Endothelial cell of umbilical vein (primary cell): ENCODE measurements around the gene ZBTB7C. TPM values are rescaled to one million over a fixed set of nuclear protein-coding genes. Genes with fewer than 3 reads are reported as not detected.

Experiments
- BruUV-seq: library from RNA; stranded (reverse); fragments of 400-500 nt; replicated peaks from 2 replicates; lab custom pipeline; 2021; lab: Mats Ljungman, UMichigan
- CTCF ChIA-PET: fragments of 300-600, 350-600 bp; sonication (Branson Sonifier 250); formaldehyde crosslinking; loops from one replicate; lab custom pipeline; 2021; ENCODE audit warnings: antibody characterized with exemption, inconsistent platforms; lab: Charles Lee
- POLR2A ChIA-PET: fragments of 300-600, 350-600 bp; sonication (Branson Sonifier 250); formaldehyde crosslinking; loops from one replicate; lab custom pipeline; 2021; ENCODE audit warnings: antibody characterized with exemption, inconsistent platforms; lab: Charles Lee
- DNase-seq: peaks from one replicate; pipeline ENCODE4 v3.0.0-alpha.2; 2011; ENCODE audit warnings: low read depth, low spot score
- FAIRE-seq: peaks from 2 replicates; lab custom pipeline; 2011; peaks lifted over from hg19 to GRCh38; lab: Jason Lieb, UNC
- H2AFZ ChIP-seq: 2 replicates; pipeline ENCODE4 v1.6.0; 2012; ENCODE audit warnings: low read depth, low read length, control low read depth, inconsistent platforms
- H3K27ac ChIP-seq: 2 replicates; pipeline ENCODE4 v1.5.1; 2011; ENCODE audit warnings: low read depth, mild to moderate bottlenecking, control low read depth, low read length, moderate library complexity; ENCODE audit not compliant: insufficient read depth
- H3K27me3 ChIP-seq, 2 experiments: 2 replicates each; pipeline versions ENCODE4 v1.6.0 to v1.6.1; 2011; ENCODE audit warnings: low read length in 2 of 2, mixed read lengths in 1 of 2; ENCODE audit not compliant: control insufficient read depth in 2 of 2, insufficient read depth in 2 of 2
- H3K36me3 ChIP-seq, 2 experiments: 2 replicates in 1 of 2; 3 replicates in 1 of 2; pipeline ENCODE4 v1.5.1; 2011; ENCODE audit warnings: low read length in 2 of 2, mild to moderate bottlenecking in 1 of 2, moderate library complexity in 1 of 2; ENCODE audit not compliant: control insufficient read depth in 2 of 2, insufficient read depth in 2 of 2; ENCODE audit errors: extremely low read depth in 1 of 2
- H3K4me1 ChIP-seq: 3 replicates; pipeline ENCODE4 v1.5.1; 2011; ENCODE audit warnings: mild to moderate bottlenecking, low read length; ENCODE audit not compliant: control insufficient read depth, insufficient read depth; ENCODE audit errors: extremely low read depth
- H3K4me2 ChIP-seq: 2 replicates; pipeline ENCODE4 v1.6.1; 2011; ENCODE audit warnings: low read length, control low read depth, mixed read lengths; ENCODE audit not compliant: insufficient read depth
- H3K4me3 ChIP-seq, 3 experiments: fragments of 200-600 bp in 1 of 3; sonication (generic), shearing (Covaris generic) in 1 of 3; replicated peaks in 1 of 3; 2 replicates each; pipeline ENCODE4 v1.5.1; 2011 to 2016; ENCODE audit warnings: control low read depth in 3 of 3, low read length in 3 of 3, mild to moderate bottlenecking in 2 of 3, inconsistent platforms in 1 of 3, low read depth in 1 of 3, moderate library complexity in 1 of 3; ENCODE audit not compliant: insufficient read depth in 1 of 3
- H3K79me2 ChIP-seq: 2 replicates; pipeline ENCODE4 v1.6.0; 2012; ENCODE audit warnings: low read length, inconsistent platforms; ENCODE audit not compliant: control insufficient read depth, insufficient read depth
- H3K9ac ChIP-seq: replicated peaks from 2 replicates; pipeline ENCODE3; 2011; ENCODE audit warnings: low read length, control low read depth; ENCODE audit not compliant: insufficient read depth; ENCODE audit errors: extremely low read depth
- H3K9me1 ChIP-seq: replicated peaks from 3 replicates; pipeline ENCODE4 v1.6.0; 2011; ENCODE audit warnings: mild to moderate bottlenecking, low read length; ENCODE audit not compliant: control insufficient read depth, insufficient read depth; ENCODE audit errors: extremely low read depth
- H3K9me3 ChIP-seq: replicated peaks from 2 replicates; pipeline ENCODE4 v1.5.1; 2012; ENCODE audit warnings: low read length, inconsistent platforms; ENCODE audit not compliant: control insufficient read depth, insufficient read depth
- H4K20me1 ChIP-seq: replicated peaks from 2 replicates; pipeline ENCODE3; 2011; ENCODE audit warnings: mild to moderate bottlenecking, low read length; ENCODE audit not compliant: control insufficient read depth, insufficient read depth; ENCODE audit errors: extremely low read depth
- FOS ChIP-seq: IDR thresholded peaks from 2 replicates; pipeline ENCODE4 v1.6.1; 2011; ENCODE audit warnings: mild to moderate bottlenecking, low read length, moderate library complexity, borderline replicate concordance; ENCODE audit not compliant: insufficient read depth
- JUN ChIP-seq: IDR thresholded peaks from 2 replicates; pipeline ENCODE4 v1.6.1; 2011; ENCODE audit warnings: borderline replicate concordance, low read depth; ENCODE audit not compliant: insufficient read length, insufficient read depth
- MYC ChIP-seq: IDR thresholded peaks from one replicate; pipeline ENCODE4 v1.6.1; 2011; ENCODE audit warnings: mild to moderate bottlenecking, low read depth, low read length
- dilution Hi-C: fragments of 300-500 bp; cut with MboI; formaldehyde crosslinking; loops from one replicate; pipeline ENCODE4 v1.15.0; 2019; ENCODE audit warnings: low sequenced_read_pairs; ENCODE audit not compliant: extremely low pct_ligation_motif_present
- intact Hi-C: fragments of 100-400 bp; cut with micrococcal nuclease; formaldehyde crosslinking; loops from one replicate; pipeline ENCODE4 v1.10.0; 2022
- polyA plus RNA-seq, 4 experiments: library from polyadenylated mRNA; depleted of rRNA in 3 of 4; stranded (reverse) in 3 of 4; unstranded in 1 of 4; fragments of >200 nt; gene quantifications; 2 replicates each; pipeline versions ENCODE4 v1.2.1 to v1.2.3, GENCODE V29; 2011 to 2012; ENCODE audit warnings: missing spikeins in 1 of 4
- total RNA-seq: library from RNA; stranded (reverse); gene quantifications from 2 replicates; pipeline ENCODE4 v1.2.3, GENCODE V29; 2021
- TF ChIP-seq, protein P1 (sequence below), 2 donors: IDR thresholded peaks; 1 replicate in 1 of 2; 2 replicates in 1 of 2; pipeline ENCODE4 v1.5.1; 2011; ENCODE audit warnings: low read length in 2 of 2, mild to moderate bottlenecking in 2 of 2, moderate library complexity in 2 of 2, control low read depth in 1 of 2, inconsistent platforms in 1 of 2, low read depth in 1 of 2; ENCODE audit not compliant: insufficient read depth in 1 of 2; ENCODE audit errors: extremely low read depth in 1 of 2
- TF ChIP-seq, protein P2 (sequence below): IDR thresholded peaks from 2 replicates; pipeline ENCODE4 v1.6.1; 2011; ENCODE audit not compliant: insufficient read depth, insufficient read length

The ZBTB7C gene
- total and polyA plus RNA-seq, 2 donors (not counting 3 experiments of a cell fraction or from before 2014, with no cell fraction given) = not detected

- FAIRE-seq = no peak
- BruUV-seq = no TSS peak
- Histone ChIP-seq H3K27me3 (no peaks in the 10 kb centered on the region), H3K4me2 (no peak overlapping the region), H3K9me1 (no peaks in the 10 kb centered on the region), H3K9ac (no peak overlapping the region), H3K36me3 (no peaks in the 10 kb centered on the region), H3K4me1 (no peaks in the 10 kb centered on the region), H3K79me2 (no peaks in the 10 kb centered on the region), H4K20me1 (no peaks in the 10 kb centered on the region), H3K9me3 (no peaks in the 10 kb centered on the region), H3K4me3 (no peak overlapping the region), H3K27ac (no peak overlapping the region), H2AFZ (no peak overlapping the region)
- no peak for TF ChIP-seq JUN
- TF ChIP-seq FOS = no peak
- intact Hi-C loops = no loop called here
- no peak for DNase-seq
- CTCF ChIA-PET = interaction anchor here (1.1 kb wide), 1 partner anchor 10 kb away, joined by 4 read pairs; no protein-coding TSS in a partner anchor
- dilution Hi-C loops = no loop called here
- POLR2A ChIA-PET = no interaction called here
These were observed 368.6 kb downstream of the ZBTB7C start for GRCh38 chr18:48040457-48041110.

- no peaks in the 10 kb centered on the region for H3K79me2 ChIP-seq
- no peak for DNase-seq
- no peaks in the 10 kb centered on the region for H3K4me1 ChIP-seq
- H4K20me1 ChIP-seq = no peaks in the 10 kb centered on the region
- CTCF ChIA-PET = interaction anchor here (1.1 kb wide), 1 partner anchor 9 kb away, joined by 4 read pairs; no protein-coding TSS in a partner anchor
- no peak overlapping the region for H3K4me3 ChIP-seq
- dilution Hi-C loops (no loop called here), intact Hi-C loops (no loop called here)
- no peak overlapping the region for H3K27ac ChIP-seq
- BruUV-seq = no TSS peak
- no peak overlapping the region for H2AFZ ChIP-seq
- H3K4me2 ChIP-seq = no peak overlapping the region
- H3K9me3 ChIP-seq = no peaks in the 10 kb centered on the region
- no peak overlapping the region for H3K9ac ChIP-seq
- FAIRE-seq = no peak
- TF ChIP-seq, protein P1, sequence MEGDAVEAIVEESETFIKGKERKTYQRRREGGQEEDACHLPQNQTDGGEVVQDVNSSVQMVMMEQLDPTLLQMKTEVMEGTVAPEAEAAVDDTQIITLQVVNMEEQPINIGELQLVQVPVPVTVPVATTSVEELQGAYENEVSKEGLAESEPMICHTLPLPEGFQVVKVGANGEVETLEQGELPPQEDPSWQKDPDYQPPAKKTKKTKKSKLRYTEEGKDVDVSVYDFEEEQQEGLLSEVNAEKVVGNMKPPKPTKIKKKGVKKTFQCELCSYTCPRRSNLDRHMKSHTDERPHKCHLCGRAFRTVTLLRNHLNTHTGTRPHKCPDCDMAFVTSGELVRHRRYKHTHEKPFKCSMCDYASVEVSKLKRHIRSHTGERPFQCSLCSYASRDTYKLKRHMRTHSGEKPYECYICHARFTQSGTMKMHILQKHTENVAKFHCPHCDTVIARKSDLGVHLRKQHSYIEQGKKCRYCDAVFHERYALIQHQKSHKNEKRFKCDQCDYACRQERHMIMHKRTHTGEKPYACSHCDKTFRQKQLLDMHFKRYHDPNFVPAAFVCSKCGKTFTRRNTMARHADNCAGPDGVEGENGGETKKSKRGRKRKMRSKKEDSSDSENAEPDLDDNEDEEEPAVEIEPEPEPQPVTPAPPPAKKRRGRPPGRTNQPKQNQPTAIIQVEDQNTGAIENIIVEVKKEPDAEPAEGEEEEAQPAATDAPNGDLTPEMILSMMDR (IDR thresholded peaks at IDR 0.05; ENCODE audit: extremely low read depth in 1 of 2, insufficient read depth in 1 of 2, low read depth in 1 of 2, low read length in 2 of 2) = no peak
- TF ChIP-seq MYC (no peak), FOS (no peak), JUN (no peak)
- TF ChIP-seq, protein P2, sequence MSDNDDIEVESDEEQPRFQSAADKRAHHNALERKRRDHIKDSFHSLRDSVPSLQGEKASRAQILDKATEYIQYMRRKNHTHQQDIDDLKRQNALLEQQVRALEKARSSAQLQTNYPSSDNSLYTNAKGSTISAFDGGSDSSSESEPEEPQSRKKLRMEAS = no peak
- no peaks in the 10 kb centered on the region for H3K9me1 ChIP-seq
- POLR2A ChIA-PET = no interaction called here
- H3K27me3 ChIP-seq = no peaks in the 10 kb centered on the region
- H3K36me3 ChIP-seq = no peaks in the 10 kb centered on the region
These were observed 369.4 kb downstream of the ZBTB7C start for GRCh38 chr18:48039769-48040215.
